ENCODE data around the gene PQBP1. TPM values are rescaled to one million over a fixed set of nuclear protein-coding genes. Genes with fewer than 3 reads are reported as not detected.

Gene PQBP1
- total and polyA plus RNA-seq, 2 donors (not counting 1 experiment from before 2014, with no cell fraction given) = 89.9 to 128 TPM

- Mint-ChIP-seq H3K4me3 (peak overlapping the region; percentile 84), H3K4me1 (peaks cover 89% of the 10 kb centered on the region), H3K9me3 (ENCODE audit: insufficient read depth) (no peaks in the 10 kb centered on the region), H3K27ac (peak overlapping the region; percentile 99), H3K27me3 (no peaks in the 10 kb centered on the region)
- ChIA-PET POLR2A (interaction anchor here (0.6 to 5.6 kb wide), 12 partner anchors 11 to 332 kb away, joined by 3 to 101 read pairs (median 4); partner anchors contain the start of genes OTUD5, PIM2, PQBP1 and SLC35A2), CTCF (interaction anchor here (0.6 to 3.7 kb wide), 8 partner anchors 15 to 291 kb away, joined by 3 to 30 read pairs (median 12); partner anchors contain the start of gene PIM2)
- no peaks in the 10 kb centered on the region for H4K20me1 ChIP-seq (ENCODE audit: control insufficient read depth, insufficient read depth, low read length, poor library complexity, severe bottlenecking)
- DNase-seq = peak; percentile 90
- peaks cover 85% of the 10 kb centered on the region in 2 donors for H3K4me1 ChIP-seq (ENCODE audit: control insufficient read depth in 2 of 2, insufficient read depth in 2 of 2, low read length in 2 of 2)
- peaks cover 52% of the 10 kb centered on the region for H3K79me2 ChIP-seq (ENCODE audit: control insufficient read depth, insufficient read depth, low read length)
- TF ChIP-seq EZH2 (IDR thresholded peaks at IDR 0.05; ENCODE audit: borderline replicate concordance, insufficient read depth, low read depth, low read length, poor library complexity, severe bottlenecking) = no peak
- no peak for TF ChIP-seq CTCF (IDR thresholded peaks at IDR 0.05)
- H3K9me3 ChIP-seq (ENCODE audit: control extremely low read depth in 1 of 3, control insufficient read depth in 2 of 3, insufficient read depth in 1 of 3, low read length in 2 of 3) = no peaks in the 10 kb centered on the region
- peak overlapping the region; percentile 99 for H3K27ac ChIP-seq (ENCODE audit: low read length in 2 of 2)
- peak overlapping the region; percentile 69 for H3K9ac ChIP-seq (ENCODE audit: low read length)
- H3K27me3 ChIP-seq (replicated peaks in 1 of 4; ENCODE audit: control extremely low read depth in 1 of 4, control insufficient read depth in 3 of 4, insufficient read depth in 4 of 4, low read length in 3 of 4) = no peaks in the 10 kb centered on the region
- H3K4me3 ChIP-seq (ENCODE audit: control extremely low read depth in 1 of 5, extremely low read depth in 1 of 5, insufficient read depth in 1 of 5, low read depth in 2 of 5, low read length in 4 of 5) = peak overlapping the region in 4 of 5 experiments; percentile 21 to 51 (median 26)
- H3K4me2 ChIP-seq (replicated peaks; ENCODE audit: low read depth, low read length, poor library complexity, severe bottlenecking) = peak overlapping the region; percentile 77
- ATAC-seq (ENCODE audit: low read depth) = peak; percentile 36
- peaks cover 0 to 23% of the 10 kb centered on the region in 2 experiments for H3K36me3 ChIP-seq (replicated peaks in 1 of 2; ENCODE audit: control extremely low read depth in 1 of 2, control insufficient read depth in 1 of 2, extremely low read depth in 1 of 2, insufficient read depth in 2 of 2, low read length in 1 of 2)
- WGBS (ENCODE audit: insufficient coverage) = no CpG with 5 or more reads among the region's 1 CpG
- intact Hi-C loops (cut with micrococcal nuclease) = loop anchor here (5.0 to 10.0 kb wide), 3 partner anchors 137 to 342 kb away; partner anchors contain the start of genes HDAC6 and WDR13
- no peak overlapping the region for H2AFZ ChIP-seq (ENCODE audit: insufficient read depth, low read depth, low read length, poor library complexity, severe bottlenecking)
These were observed 41.1 kb downstream of the PQBP1 start for GRCh38 chrX:48938721-48939425.
